ENCODE measurements around the gene ARHGAP28.

DNA sequence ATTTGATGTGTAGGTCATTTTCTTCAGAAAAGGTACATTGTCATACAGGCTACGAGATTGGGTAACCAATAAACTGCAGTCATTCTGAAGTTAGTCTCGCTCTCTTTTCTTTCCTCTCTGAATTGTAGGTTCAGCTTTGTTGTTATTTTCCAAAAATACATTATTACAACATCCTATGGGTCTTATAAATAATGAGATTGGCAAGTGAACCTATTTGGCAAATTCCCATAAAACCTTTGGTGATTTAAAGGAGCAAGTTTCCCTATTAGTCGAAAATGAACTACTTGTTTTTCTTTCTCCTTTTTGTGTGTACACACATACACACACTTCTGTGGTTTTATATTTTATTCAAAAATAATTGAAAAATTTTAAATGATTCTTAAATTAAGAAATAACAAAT lies 67.0 kb downstream of the ARHGAP28 start:
- TF ChIP-seq, protein P1, sequence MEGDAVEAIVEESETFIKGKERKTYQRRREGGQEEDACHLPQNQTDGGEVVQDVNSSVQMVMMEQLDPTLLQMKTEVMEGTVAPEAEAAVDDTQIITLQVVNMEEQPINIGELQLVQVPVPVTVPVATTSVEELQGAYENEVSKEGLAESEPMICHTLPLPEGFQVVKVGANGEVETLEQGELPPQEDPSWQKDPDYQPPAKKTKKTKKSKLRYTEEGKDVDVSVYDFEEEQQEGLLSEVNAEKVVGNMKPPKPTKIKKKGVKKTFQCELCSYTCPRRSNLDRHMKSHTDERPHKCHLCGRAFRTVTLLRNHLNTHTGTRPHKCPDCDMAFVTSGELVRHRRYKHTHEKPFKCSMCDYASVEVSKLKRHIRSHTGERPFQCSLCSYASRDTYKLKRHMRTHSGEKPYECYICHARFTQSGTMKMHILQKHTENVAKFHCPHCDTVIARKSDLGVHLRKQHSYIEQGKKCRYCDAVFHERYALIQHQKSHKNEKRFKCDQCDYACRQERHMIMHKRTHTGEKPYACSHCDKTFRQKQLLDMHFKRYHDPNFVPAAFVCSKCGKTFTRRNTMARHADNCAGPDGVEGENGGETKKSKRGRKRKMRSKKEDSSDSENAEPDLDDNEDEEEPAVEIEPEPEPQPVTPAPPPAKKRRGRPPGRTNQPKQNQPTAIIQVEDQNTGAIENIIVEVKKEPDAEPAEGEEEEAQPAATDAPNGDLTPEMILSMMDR (IDR thresholded peaks at IDR 0.05), result no peak
- no peak for TF ChIP-seq POLR2AphosphoS5 (IDR thresholded peaks at IDR 0.05)

Measured in prostate gland (tissue), 2 donors.